NCI-H510A treated with DMSO at 0.1 percent for 48 hours (cell line): ENCODE results near the gene CUL2.
"Not testable (repeated sequence)": the region's sequence is repeated elsewhere in the genome, so short reads cannot be mapped to it uniquely, and the experiment has no call there.

Experiments used
- DNase-seq: peaks from one replicate; lab custom pipeline; 2025; lab: John Stamatoyannopoulos, UW

The CUL2 gene

DNA sequence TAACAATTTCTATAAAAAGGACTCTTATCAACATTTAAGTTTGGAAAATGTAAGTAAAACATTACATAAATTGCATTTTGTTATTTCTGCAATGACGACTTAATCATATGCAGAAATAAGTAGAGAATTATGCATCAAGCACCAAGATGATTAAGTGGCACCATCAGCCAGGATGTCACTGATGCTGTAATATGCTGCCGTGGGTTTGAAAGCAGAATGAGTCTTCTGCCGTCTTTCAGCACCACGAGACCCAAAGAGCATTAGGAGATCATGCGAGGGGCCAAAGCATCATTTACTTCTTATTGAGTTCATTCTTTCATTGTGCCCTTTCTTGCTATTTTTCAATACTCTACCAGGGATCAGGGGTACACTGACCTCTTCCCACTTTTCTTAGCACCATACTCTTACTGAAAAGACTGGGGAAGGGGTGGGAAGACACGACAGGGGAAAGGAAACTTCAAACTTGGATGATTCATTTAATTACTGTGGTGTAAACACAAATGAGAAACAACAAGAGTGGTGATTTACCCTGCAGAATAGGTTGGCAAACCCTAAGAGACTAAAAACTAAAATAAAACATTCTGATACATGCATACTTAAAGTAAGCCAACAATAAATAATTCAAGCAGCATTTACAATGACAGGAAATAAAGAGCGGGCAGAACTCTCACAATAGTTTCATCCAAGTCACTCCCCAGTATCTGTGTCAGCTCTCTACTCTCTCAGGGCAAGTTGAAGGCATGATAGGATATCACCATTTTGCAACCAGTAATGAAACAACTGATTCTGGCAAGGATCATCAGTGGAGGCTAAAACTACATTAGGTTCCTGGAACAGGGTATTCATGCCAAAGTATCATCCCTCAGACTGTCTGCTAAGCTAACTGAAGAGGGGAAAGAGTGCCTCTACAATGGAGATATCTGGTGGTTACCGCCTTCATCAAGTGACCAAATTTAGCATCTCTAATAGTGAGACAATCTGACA, 70.8 kb downstream of the CUL2 start:
- DNase-seq, result no peak

DNA sequence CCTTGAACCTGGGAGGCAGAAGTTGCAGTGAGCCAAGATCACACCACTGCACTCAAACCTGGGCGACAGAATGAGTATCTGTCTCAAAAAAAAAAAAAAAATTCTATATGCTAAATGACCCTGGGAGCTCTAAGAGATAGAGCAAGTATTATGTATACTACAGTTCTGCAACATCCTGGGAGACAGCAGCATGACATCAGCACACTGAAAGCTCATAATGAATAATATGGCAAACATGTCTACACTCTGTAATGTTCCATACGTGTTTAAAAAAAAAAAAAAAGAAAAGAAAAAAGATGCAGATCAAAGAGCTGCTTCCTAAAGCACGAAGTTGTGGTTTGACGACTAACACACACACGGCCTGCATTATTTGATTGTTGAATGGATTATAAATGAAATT, 72.5 kb downstream of the CUL2 start:
- no peak for DNase-seq

DNA sequence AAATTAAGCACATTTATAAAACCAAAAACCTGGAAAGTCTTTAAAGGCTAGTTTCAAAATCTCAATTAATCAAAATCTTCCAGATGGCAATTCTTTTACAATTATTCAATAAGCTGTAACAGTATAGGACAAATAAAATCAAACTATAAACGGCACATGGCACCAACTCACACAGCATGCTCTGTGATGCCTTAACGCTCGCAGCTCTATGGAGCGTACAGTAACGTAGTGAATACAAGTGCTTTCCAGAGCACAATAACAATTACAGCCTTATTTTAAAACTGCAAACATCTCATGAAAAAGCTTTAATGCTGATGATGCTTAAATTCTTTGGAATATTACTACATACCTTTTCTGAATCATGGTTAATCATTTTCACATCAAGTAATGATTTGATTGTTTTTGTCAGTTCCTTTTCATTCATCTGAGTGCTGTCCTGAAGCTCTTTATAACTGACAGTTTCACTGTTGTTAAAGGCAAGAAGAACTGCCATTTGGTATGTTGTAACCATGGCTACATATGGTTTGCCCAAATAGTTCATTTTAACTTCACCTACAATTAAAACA, 74.2 kb downstream of the CUL2 start:
- no peak for DNase-seq

DNA sequence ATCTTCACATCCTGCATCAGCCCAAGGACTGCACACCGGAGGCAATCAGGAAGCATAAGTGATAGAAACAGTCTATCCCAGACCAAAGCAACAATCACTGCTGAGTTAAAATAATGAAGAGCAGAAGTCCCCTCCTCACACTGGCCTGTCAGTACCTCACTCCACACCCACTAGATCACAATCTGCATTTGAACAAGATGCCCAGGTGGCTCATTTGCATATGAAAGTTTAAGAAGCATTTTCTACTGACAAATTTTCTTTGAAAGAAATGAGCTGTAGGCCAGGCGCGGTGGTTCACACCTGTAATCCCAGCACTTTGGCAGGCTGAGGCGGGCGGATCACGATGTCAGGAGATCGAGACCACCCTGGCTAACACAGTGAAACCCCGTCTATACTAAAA, 77.4 kb downstream of the CUL2 start:
- DNase-seq, result no peak

DNA sequence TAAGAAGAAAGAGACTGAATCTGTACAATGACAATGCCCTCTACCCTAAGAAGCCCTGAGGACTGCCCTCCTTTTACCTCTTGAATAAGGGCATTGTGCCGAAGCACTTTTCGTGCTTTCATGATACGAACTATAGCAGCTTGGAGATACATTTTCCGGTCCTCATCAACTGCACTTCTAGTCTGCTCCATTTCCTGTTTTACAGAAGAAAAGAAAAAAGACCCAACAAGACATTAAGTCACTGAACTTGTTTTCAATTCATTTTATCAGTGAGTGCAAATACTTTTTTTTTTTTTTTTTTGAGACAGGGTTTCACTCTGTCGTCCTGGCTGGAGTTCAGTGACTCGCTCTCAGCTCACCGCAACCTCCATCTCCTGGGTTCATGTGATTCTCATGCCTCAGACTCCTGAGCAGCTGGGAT, 78.4 kb downstream of the CUL2 start:
- DNase-seq, result no peak

DNA sequence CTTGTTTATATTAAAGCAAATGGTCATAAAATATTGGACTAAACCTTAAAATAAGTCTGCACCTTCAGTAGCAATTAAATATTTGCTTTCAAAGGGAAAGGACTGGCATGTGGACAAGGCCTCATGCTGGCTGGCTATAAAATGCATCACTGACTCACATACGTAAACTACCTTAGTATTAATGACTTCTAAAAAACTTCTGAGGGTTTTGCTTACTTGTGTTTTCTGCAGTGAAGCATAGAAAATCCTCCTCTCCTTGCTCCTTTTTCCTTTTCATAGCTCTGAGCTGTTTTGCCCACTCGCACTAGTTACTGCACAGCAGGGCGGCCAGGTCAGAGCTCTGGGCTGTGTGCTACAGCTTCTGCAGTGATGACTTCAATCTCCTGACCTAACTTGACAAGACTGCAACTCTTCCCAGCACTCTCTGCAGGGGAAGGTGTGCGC, 82.3 kb downstream of the CUL2 start:
- DNase-seq, result no peak

DNA sequence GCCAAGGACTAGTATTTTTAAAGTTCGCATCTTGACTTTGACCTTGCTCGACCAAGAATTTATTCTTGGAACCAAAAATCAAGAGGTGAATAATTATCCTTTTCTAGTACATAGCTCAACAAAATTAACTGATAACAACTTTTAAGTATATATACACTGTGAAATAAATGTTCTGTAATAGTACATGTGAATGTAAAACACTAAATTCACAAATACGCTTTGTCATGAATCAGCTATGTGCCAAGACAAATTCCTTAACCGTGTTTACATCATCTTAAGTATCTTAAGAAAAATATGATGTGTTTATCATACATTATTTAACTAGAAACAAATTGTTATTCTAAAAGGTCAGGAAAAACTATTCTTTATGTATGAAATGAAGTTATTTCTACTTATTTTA, 83.3 kb downstream of the CUL2 start:
- DNase-seq, result no peak

DNA sequence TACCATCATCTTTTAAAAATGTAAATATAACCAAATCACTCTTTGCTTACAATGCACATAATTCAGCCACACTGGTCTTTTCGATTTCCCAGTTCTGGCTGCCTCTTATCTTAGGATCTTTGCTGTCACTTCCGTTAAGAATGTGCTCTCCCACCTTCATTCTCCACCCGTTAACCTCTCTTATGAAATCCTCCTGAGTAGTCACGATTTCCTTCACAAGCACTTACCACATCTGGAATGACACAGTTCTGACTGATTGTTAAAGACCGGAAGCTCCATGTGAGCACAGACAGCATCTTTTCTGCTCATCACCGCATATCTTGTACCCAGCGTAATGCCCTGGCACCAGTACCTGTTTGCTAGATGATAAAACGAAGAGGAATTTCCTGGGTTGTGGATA, 84.3 kb downstream of the CUL2 start:
- DNase-seq, result no peak

DNA sequence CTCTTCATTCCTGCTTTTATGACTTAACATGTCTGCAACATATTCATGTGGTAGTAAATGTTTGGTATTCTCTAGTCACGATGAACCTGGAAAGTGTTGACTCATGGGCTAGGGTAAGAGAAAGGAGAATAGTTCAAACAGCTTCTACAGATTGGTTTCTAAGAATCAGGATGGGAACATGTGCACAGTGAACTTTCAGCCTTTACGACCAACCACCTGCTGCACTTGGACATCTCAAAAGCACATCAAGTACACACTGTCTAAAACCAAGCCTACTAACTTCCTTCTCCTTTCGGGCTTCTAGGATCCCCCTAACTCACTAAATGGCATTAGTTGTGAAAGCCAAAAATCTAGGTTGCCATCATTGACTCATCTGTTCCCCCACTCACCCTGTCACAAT, 85.5 kb downstream of the CUL2 start:
- DNase-seq, result no peak

DNA sequence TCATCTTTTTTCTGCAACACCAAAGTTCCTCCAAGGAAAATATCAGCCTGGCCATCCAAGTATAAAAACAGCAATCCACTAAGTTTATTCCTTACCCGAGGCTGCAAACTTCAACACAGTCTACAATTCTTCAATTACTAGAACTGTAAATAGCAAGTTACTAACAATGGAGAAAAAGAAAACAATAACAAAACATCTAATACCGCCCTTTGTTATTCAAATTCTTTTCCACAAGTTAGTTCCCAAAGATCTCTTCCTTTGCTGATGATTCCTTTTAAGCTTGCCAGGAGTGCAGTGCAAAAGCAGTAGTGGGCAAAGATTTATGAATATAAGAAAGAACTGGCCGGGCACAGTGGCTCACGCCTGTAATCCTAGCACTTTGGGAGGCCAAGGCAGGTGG, 86.2 kb downstream of the CUL2 start:
- DNase-seq, result no peak

DNA sequence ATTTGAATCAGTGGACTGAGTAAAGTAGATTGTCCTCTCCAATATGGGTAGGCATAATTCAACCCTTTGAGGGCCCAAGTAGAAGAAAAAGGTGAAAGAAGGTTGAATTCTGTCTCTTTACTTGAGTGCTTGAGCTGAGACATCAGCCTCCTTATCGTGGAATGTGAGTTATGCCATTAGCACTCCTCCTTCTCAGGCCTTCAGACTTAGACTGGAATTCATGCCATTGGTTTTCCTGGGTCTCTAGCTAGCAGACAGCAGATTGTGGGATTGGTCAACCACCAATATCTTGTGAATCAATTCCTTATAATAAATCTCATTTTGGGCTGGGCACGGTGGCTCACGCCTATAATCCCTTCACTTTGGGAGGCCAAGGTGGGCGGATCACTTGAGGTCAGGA, 89.2 kb downstream of the CUL2 start:
- no peak for DNase-seq

DNA sequence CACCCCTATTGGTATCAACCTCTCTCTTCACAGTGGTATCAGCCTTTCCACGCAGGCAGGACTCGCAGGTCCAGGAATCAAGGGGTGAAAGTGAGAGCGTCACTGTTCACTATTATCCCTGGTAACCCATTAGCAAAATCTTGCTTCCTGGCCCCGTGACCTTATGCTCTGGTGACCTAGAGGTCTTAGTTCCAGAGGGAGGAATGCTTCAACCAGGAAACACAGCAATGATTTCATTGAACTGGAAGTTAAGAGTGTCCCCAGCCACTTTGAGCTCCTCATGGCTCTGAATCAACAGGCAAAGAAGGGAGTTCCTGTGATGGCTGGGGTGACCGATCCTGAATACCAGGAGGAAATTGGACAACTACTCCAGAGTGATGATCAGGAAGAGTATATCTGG, 90.6 kb downstream of the CUL2 start:
- no peak for DNase-seq

DNA sequence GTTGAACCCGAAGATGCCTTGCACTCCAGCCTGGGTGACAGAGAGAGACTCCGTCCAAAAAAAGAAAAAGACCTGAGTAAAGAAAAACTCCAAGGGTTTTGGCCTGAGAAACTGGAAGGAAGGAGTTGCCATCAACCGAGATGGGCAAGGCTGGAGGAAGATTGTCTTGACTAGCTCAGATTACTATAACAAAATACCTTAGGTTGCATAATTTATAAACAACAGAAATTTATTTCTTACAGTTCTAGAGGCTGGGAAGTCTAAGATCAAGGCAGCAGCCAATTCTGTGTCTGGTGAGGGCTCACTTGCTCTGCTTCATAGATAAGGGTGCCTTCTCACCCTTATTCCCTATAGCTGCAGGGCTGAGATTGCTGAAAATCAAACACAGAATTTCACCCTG, 91.2 kb downstream of the CUL2 start:
- no peak for DNase-seq

DNA sequence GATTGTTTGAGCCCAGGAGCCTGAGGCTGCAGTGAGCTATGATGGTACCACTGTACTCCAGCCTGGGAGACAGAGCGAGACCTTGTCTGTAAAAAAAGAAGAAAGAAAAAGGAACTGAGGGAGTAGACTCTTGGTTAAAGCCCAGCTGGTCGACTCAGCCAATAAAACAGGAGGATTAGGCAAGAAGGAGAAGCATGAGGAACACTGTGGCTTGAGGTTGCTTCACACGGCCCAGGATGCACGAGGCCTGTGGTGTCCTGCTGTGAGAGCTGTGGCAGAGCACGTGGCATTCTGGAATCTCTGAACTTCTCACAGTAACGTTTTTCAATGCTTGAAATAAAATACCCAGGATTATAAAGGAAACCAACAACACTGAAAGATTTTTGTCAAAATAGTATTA, 93.3 kb downstream of the CUL2 start:
- DNase-seq, result no peak

DNA sequence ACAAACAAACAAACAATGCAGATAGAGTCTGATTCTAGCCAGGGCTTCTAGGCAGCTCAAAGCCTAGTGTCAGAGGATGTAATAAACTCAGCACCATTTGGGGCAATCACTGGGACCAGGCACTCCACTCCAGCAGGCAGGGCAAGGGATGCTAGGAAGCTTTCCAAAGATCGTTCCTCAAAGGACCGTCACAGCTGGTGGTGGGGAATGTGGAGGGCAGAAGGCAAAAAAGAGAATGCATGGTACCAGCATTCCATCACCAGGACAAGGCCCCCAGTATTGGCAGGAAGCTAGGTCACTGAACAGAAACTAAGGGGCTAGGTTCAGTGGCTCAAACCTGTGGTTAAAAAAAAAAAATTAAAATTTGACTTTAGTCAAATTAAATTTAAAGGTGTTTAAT, 94.2 kb downstream of the CUL2 start:
- no peak for DNase-seq

DNA sequence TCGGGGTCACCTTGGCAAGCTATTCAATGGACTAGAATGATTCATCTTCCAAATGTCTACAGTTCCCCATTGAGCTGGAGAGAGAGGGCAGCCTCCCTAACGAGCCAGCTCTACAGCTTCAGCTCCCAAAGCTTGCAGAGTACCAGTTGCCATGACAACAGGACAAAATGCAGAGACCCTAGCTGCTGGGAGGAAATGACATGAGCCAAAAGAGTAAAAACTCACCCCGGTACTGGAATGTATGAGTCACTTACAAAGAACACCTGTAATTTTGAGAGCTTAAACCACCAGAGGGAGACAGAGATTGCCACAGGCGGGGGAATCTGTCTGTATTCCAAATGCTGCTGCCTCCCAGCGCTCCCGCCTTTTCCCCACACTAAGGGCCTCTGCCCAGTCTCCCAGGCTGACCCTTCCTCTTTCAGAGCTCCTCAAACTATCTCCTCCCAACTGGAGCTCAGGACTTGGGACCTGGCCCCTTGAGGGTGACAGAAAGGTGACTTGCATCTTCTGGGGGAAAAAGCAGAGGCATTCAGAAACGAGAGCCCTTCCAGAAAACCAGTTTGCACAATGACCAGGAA, 95.5 kb downstream of the CUL2 start:
- peak; percentile 46 for DNase-seq

DNA sequence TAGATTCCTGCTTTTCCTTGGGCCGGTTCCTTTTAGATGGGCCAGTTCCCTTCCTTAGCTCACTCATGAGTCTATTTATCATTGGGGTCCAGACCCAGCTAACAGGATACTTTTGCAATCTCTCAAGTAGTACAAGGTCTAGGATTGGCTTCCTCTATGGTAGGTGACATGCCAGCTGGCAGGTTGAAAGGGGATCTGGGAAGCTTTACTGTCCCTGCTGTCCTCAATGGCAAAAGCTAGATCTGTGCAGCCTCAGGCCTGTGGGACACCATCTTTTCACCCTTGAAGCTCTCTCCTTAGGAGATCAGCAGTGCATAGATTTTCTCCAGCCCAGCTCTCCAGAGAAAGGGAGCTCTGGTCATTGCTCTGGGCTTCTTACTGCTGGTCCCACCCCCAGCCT, 96.4 kb downstream of the CUL2 start:
- no peak for DNase-seq

DNA sequence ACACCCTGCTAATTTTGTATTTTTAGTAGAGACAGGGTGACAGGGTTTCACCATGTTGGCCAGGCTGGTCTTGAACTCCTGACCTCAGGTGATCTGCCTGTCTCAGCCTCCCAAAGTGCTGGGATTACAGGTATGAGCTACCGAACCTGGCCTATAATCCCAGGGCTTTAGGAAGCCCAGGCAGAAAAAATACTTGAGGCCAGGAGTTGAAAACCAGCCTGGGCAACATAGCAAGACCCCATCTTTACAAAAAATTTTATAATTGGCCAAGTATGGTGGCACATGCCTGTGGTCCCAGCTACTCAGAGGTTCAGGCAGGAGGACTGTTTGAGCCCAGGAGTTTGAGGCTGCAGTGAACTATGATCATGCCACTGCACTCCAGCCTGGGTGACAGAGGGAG, 99.0 kb downstream of the CUL2 start:
- not testable (repeated sequence) for DNase-seq

DNA sequence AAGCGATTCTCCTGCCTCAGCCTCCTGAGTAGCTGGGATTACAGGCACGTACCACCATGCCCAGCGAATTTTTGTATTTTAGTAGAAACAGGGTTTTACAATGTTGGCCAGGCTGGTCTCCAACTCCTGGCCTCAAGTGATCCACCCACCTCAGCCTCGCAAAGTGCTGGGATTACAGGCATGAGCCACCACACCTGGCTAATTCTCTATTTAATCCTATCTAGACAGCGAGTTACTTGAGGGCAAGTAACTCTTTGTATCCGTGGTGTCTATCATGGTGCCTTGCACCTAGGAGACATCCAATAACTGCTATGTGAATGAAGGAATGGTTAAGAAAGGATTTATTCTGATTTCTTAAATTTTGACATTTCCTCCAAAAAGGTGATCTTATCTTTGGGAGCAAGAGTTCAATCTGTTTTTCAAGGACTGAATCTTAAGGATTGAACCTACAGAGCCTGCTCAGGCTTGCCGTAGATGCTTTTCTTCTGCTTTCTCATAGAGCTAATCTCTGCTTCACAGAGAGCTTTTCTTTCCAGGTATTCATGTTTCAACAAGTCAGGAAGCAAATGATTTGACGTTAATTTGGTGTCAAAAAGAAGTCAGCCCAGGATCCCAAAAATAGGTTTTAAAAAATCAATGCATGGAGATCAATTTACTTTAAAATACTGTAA, 101.6 kb downstream of the CUL2 start:
- no peak for DNase-seq

DNA sequence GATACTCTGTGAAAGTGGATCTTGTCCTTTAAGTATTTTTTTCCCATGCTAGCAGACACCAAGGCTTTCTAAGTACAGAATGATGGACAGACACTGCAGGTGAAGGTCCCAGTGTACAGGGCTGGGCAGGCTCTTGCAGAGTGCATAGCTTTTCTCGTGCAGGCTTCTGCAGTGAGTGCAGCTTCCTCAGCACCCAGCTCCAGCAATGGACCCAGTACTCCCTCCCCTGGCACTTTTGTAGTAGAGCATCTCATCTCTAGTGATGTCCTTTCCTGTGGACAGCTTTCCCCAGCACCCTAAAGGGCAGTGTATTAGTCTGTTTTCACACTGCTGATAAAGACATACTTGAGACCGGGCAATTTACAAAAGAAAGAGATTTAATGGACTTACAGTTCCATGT, 104.3 kb downstream of the CUL2 start:
- no peak for DNase-seq

DNA sequence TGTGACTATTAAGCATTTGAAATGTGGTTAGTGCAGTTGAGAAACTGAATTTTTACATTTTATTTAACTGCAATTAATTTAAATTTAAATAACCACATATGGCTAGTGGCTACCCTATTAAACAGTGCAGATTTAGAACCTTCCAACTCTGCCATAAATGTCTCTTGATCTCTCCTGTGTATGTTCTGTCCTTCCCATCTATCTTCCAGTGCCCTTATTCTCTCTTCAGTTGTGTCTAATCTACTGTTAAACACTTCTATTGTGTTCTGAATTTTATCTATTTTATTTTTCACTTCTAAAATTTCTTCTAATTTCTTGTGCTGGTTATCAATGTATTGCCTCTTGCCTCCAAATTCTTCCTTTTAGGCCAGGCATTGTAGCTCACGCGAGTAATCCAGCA, 105.0 kb downstream of the CUL2 start:
- no peak for DNase-seq

DNA sequence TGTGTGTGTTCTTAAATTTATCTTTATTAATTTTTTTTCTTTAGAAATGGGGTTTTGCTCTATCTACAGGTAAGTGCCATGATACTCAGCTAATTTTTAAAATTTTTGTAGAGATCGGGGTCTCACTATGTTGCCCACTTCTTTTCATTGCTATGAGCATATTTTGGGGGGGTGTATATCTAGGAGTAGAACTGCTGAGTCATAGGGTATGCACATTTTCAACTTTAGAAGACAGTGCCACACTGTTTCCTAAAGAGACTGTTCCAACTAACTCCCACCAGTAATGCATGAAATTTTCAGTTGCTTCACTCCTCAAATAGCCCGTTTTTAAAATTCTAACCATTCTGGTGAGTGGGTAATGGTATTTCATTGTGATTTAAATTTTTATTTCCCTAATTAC, 108.3 kb downstream of the CUL2 start:
- no peak for DNase-seq

DNA sequence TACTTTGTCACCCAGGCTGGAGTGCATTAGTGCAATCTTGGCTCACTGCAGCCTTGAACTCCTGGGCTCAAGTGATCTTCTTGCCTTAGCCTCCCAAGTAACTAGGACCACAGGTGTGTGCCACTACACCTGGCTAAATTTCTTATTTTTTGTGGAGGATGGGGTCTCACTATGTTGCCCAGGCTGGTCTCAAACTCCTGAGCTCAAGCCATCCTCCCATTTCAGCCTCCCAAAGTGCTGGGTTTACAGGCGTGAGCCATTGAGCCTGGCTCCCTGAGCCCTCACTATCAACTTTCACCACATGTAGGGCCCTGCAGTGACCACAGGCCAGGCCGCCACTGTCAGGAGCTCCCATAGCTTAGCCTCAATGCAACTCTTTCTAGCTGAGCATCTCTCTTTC, 110.2 kb downstream of the CUL2 start:
- DNase-seq, result no peak
